H1 (cell line): ENCODE results near the gene ZDHHC9. TPM values are rescaled to one million over a fixed set of nuclear protein-coding genes. Genes with fewer than 3 reads are reported as not detected.

Source experiments
- CTCF ChIA-PET: fragments of 300-600 bp; sonication (Branson Sonifier 250); formaldehyde crosslinking; loops from one replicate; lab custom pipeline; 2021; ENCODE audit not compliant: partially characterized antibody; lab: Charles Lee
- POLR2A ChIA-PET: fragments of 300-600 bp; sonication (Branson Sonifier 250); formaldehyde crosslinking; loops from one replicate; lab custom pipeline; 2021; ENCODE audit warnings: inconsistent platforms; ENCODE audit not compliant: partially characterized antibody; lab: Charles Lee
- DNase-seq, 2 experiments: peaks; one replicate each; pipeline versions ENCODE4 v3.0.0 to v3.0.0-alpha.2; 2010 to 2022; ENCODE audit warnings: low spot score in 2 of 2, low read depth in 1 of 2, mixed read lengths in 1 of 2
- FAIRE-seq: peaks from 2 replicates; lab custom pipeline; 2011; peaks lifted over from hg19 to GRCh38; lab: Jason Lieb, UNC
- H2AFZ ChIP-seq: 2 replicates; pipeline ENCODE4 v1.8.1; 2012; ENCODE audit warnings: low read length, inconsistent platforms
- H2AK5ac ChIP-seq: 2 replicates; pipeline ENCODE4 v1.6.1; 2013; ENCODE audit warnings: low read depth, low read length
- H2BK120ac ChIP-seq: replicated peaks from 2 replicates; pipeline ENCODE3; 2013; ENCODE audit warnings: low read depth, low read length, inconsistent platforms
- H2BK12ac ChIP-seq: 2 replicates; pipeline ENCODE4 v1.6.1; 2013; ENCODE audit warnings: low read depth, low read length
- H2BK15ac ChIP-seq: 2 replicates; pipeline ENCODE4 v1.6.1; 2013; ENCODE audit warnings: low read length
- H2BK20ac ChIP-seq: 2 replicates; pipeline ENCODE4 v1.6.1; 2013; ENCODE audit warnings: low read length
- H2BK5ac ChIP-seq: 2 replicates; pipeline ENCODE4 v1.6.1; 2013; ENCODE audit warnings: low read depth, low read length
- H3K14ac ChIP-seq: 2 replicates; pipeline ENCODE4 v1.6.1; 2013; ENCODE audit warnings: inconsistent platforms; ENCODE audit not compliant: insufficient read length
- H3K18ac ChIP-seq: 2 replicates; pipeline ENCODE4 v1.6.1; 2013; ENCODE audit warnings: low read length; ENCODE audit errors: extremely low read depth
- H3K23ac ChIP-seq: 2 replicates; pipeline ENCODE4 v1.6.1; 2013; ENCODE audit warnings: inconsistent platforms; ENCODE audit not compliant: insufficient read length
- H3K23me2 ChIP-seq: 2 replicates; pipeline ENCODE4 v1.6.1; 2013; ENCODE audit warnings: low read depth, low read length
- H3K27ac ChIP-seq: 2 replicates; pipeline ENCODE4 v1.6.1; 2011; ENCODE audit warnings: low read depth, low read length, inconsistent platforms
- H3K27me3 ChIP-seq, 4 experiments: replicated peaks in 1 of 4; 1 replicate in 1 of 4; 2 replicates in 3 of 4; pipeline versions ENCODE4 v1.6.1 to v1.8.1; 2011 to 2013; ENCODE audit warnings: low read length in 3 of 4, mild to moderate bottlenecking in 3 of 4, inconsistent platforms in 2 of 4, mixed read lengths in 2 of 4, moderate library complexity in 1 of 4; ENCODE audit not compliant: control insufficient read depth in 3 of 4, insufficient read depth in 3 of 4; ENCODE audit errors: extremely low read depth in 1 of 4
- H3K36me3 ChIP-seq, 4 experiments: 2 replicates each; pipeline versions ENCODE4 v1.6.1 to v1.8.1; 2011 to 2013; ENCODE audit warnings: mild to moderate bottlenecking in 4 of 4, low read length in 3 of 4, moderate library complexity in 2 of 4, control low read depth in 1 of 4, inconsistent platforms in 1 of 4; ENCODE audit not compliant: insufficient read depth in 4 of 4, control insufficient read depth in 2 of 4
- H3K4ac ChIP-seq: replicated peaks from 2 replicates; pipeline ENCODE3; 2013; ENCODE audit warnings: low read length, low read depth, mixed read lengths, inconsistent platforms; ENCODE audit not compliant: insufficient read length
- H3K4me1 ChIP-seq, 4 experiments: replicated peaks in 1 of 4; 1 replicate in 1 of 4; 2 replicates in 3 of 4; pipeline versions ENCODE4 v1.6.1 to v1.8.1; 2011 to 2013; ENCODE audit warnings: low read length in 3 of 4, inconsistent platforms in 2 of 4, mixed read lengths in 1 of 4; ENCODE audit not compliant: insufficient read depth in 4 of 4, control insufficient read depth in 3 of 4
- H3K4me2 ChIP-seq, 2 experiments: 2 replicates each; pipeline versions ENCODE4 v1.6.1 to v1.8.1; 2011 to 2013; ENCODE audit warnings: low read depth in 2 of 2, low read length in 2 of 2, control low read depth in 1 of 2, inconsistent platforms in 1 of 2, mild to moderate bottlenecking in 1 of 2; ENCODE audit not compliant: insufficient read depth in 1 of 2
- H3K4me3 ChIP-seq, 4 experiments: fragments of 200-600, 300-600 bp in 1 of 4; sonication (generic), shearing (Covaris generic), sonication (Bioruptor Twin) in 1 of 4; 2 replicates each; pipeline versions ENCODE4 v1.5.1 to v1.8.1; 2011 to 2016; ENCODE audit warnings: low read length in 4 of 4, low read depth in 3 of 4, control low read depth in 2 of 4, inconsistent platforms in 2 of 4, mild to moderate bottlenecking in 2 of 4, mixed read lengths in 1 of 4, moderate library complexity in 1 of 4; ENCODE audit not compliant: insufficient read depth in 2 of 4; ENCODE audit errors: extremely low read depth in 1 of 4
- H3K56ac ChIP-seq: replicated peaks from 2 replicates; pipeline ENCODE3; 2013; ENCODE audit warnings: low read depth, mild to moderate bottlenecking, mixed read lengths, low read length, inconsistent platforms; ENCODE audit not compliant: insufficient read length
- H3K79me1 ChIP-seq: 2 replicates; pipeline ENCODE4 v1.6.1; 2013; ENCODE audit warnings: low read depth, low read length, control low read depth
- H3K79me2 ChIP-seq, 2 experiments: 2 replicates each; pipeline versions ENCODE4 v1.6.1 to v1.8.1; 2012 to 2013; ENCODE audit warnings: low read length in 2 of 2, mild to moderate bottlenecking in 2 of 2, inconsistent platforms in 1 of 2; ENCODE audit not compliant: insufficient read depth in 2 of 2, control insufficient read depth in 1 of 2
- H3K9ac ChIP-seq, 4 experiments: replicated peaks in 1 of 4; 1 replicate in 1 of 4; 2 replicates in 3 of 4; pipeline versions ENCODE4 v1.6.1 to v1.8.1; 2011 to 2013; ENCODE audit warnings: low read depth in 3 of 4, low read length in 3 of 4, control low read depth in 2 of 4, mild to moderate bottlenecking in 2 of 4, moderate library complexity in 2 of 4, inconsistent platforms in 1 of 4; ENCODE audit errors: extremely low read depth in 1 of 4
- H3K9me3 ChIP-seq, 2 experiments: 2 replicates each; pipeline versions ENCODE4 v1.6.1 to v1.8.1; 2012 to 2013; ENCODE audit warnings: mild to moderate bottlenecking in 2 of 2, moderate library complexity in 2 of 2, control low read depth in 1 of 2, inconsistent platforms in 1 of 2, low read depth in 1 of 2, low read length in 1 of 2, mixed read lengths in 1 of 2; ENCODE audit not compliant: insufficient read depth in 2 of 2
- H4K20me1 ChIP-seq, 2 experiments: replicated peaks in 1 of 2; 2 replicates each; pipeline versions ENCODE3 to v1.8.1; 2011 to 2013; ENCODE audit warnings: inconsistent platforms in 2 of 2, low read length in 2 of 2, mild to moderate bottlenecking in 1 of 2; ENCODE audit not compliant: insufficient read depth in 2 of 2, control insufficient read depth in 1 of 2
- H4K5ac ChIP-seq: 2 replicates; pipeline ENCODE4 v1.6.1; 2013; ENCODE audit warnings: low read length, low read depth, mixed read lengths, inconsistent platforms; ENCODE audit not compliant: insufficient read length
- H4K8ac ChIP-seq: 2 replicates; pipeline ENCODE4 v1.8.0; 2013; ENCODE audit warnings: mild to moderate bottlenecking, moderate library complexity, low read length, inconsistent platforms; ENCODE audit not compliant: insufficient read depth; ENCODE audit errors: extremely low read depth
- H4K91ac ChIP-seq: replicated peaks from 2 replicates; pipeline ENCODE3; 2013; ENCODE audit warnings: low read length, mixed read lengths, inconsistent platforms; ENCODE audit not compliant: insufficient read length
- BACH1 ChIP-seq: IDR thresholded peaks from 2 replicates; pipeline ENCODE4 v1.6.1; 2012; ENCODE audit warnings: low read length, improper control_type of control experiment
- EZH2 ChIP-seq: fragments of 200-600 bp; sonication (generic); IDR thresholded peaks from 2 replicates; pipeline ENCODE4 v1.7.1; 2012; ENCODE audit warnings: low read depth, mild to moderate bottlenecking, moderate library complexity, low read length, inconsistent platforms; ENCODE audit not compliant: severe bottlenecking
- HDAC2 ChIP-seq, 2 experiments: fragments of 300-600 bp in 1 of 2; sonication (generic) in 1 of 2; IDR thresholded peaks; 2 replicates each; pipeline ENCODE4 v1.6.1; 2011 to 2012; ENCODE audit warnings: low read depth in 2 of 2, low read length in 2 of 2, mild to moderate bottlenecking in 2 of 2, moderate library complexity in 2 of 2, borderline replicate concordance in 1 of 2, inconsistent platforms in 1 of 2
- HDAC6 ChIP-seq: IDR thresholded peaks from one replicate; pipeline ENCODE4 v1.7.1; 2012; ENCODE audit warnings: low read depth, mild to moderate bottlenecking, inconsistent platforms, low read length, moderate library complexity
- JUN ChIP-seq: IDR thresholded peaks from 2 replicates; pipeline ENCODE4 v1.6.1; 2011; ENCODE audit warnings: low read depth, mild to moderate bottlenecking, improper control_type of control experiment, low read length
- KDM4A ChIP-seq: IDR thresholded peaks from one replicate; pipeline ENCODE4 v1.7.1; 2012; ENCODE audit warnings: low read depth, mild to moderate bottlenecking, moderate library complexity, low read length, inconsistent platforms; ENCODE audit not compliant: severe bottlenecking
- MAFK ChIP-seq: IDR thresholded peaks from 2 replicates; pipeline ENCODE4 v1.6.1; 2012; ENCODE audit warnings: low read depth, mild to moderate bottlenecking, improper control_type of control experiment, low read length
- NANOG ChIP-seq: IDR thresholded peaks from 2 replicates; pipeline ENCODE4 v1.6.1; 2011; ENCODE audit warnings: low read length, low read depth, mild to moderate bottlenecking, inconsistent platforms; ENCODE audit not compliant: insufficient read depth, poor library complexity, severe bottlenecking
- SP2 ChIP-seq: IDR thresholded peaks from 2 replicates; pipeline ENCODE4 v1.6.1; 2012; ENCODE audit warnings: mild to moderate bottlenecking, low read length, inconsistent platforms
- TBP ChIP-seq: IDR thresholded peaks from 2 replicates; pipeline ENCODE4 v1.6.1; 2011; ENCODE audit warnings: low read depth, low read length, improper control_type of control experiment
- YY1 ChIP-seq: IDR thresholded peaks from 2 replicates; pipeline ENCODE4 v1.6.1; 2011; ENCODE audit warnings: low read depth, mild to moderate bottlenecking, low read length
- WGBS, 2 experiments: shearing (Covaris generic) in 1 of 2; methylation state at CpG; one replicate each; pipeline versions ENCODE4 v1.1.6 to v1.1.7; 2013 to 2015; ENCODE audit warnings: low lambda C conversion rate in 2 of 2, mixed read lengths in 2 of 2, inconsistent platforms in 1 of 2, low coverage in 1 of 2, missing lambda C conversion rate in 1 of 2; ENCODE audit not compliant: insufficient replicate concordance in 2 of 2, insufficient coverage in 1 of 2, insufficient read length in 1 of 2; ENCODE audit errors: extremely low coverage in 1 of 2, missing lambda C conversion rate in 1 of 2; 5-methylcytosine and 5-hydroxymethylcytosine counted together
- polyA plus RNA-seq, 7 experiments: library from polyadenylated mRNA; depleted of rRNA in 3 of 7; stranded (reverse) in 5 of 7; unstranded in 2 of 7; fragments of >200 nt in 5 of 7; fragments of 200-250 nt in 2 of 7; gene quantifications; 1 replicate in 5 of 7; 2 replicates in 1 of 7; 4 replicates in 1 of 7; pipeline versions ENCODE4 v1.2.1 to v1.2.3, GENCODE V29; 2011 to 2013; ENCODE audit warnings: missing spikeins in 2 of 7, mixed read lengths in 2 of 7
- total RNA-seq: library from RNA; stranded (reverse); fragmentation: NEBNext Ultra II Directional; extraction: Animal tissue kit (Norgen Biotek cat#: 25700); gene quantifications from 2 replicates; pipeline ENCODE4 v1.2.1, GENCODE V29; 2021
- TF ChIP-seq, protein P1 (sequence below): IDR thresholded peaks from 2 replicates; pipeline ENCODE4 v1.6.1; 2011; ENCODE audit warnings: low read depth, mild to moderate bottlenecking, low read length; ENCODE audit not compliant: insufficient read depth
- TF ChIP-seq, protein P2 (sequence below): IDR thresholded peaks from 2 replicates; pipeline ENCODE4 v1.6.1; 2012; ENCODE audit warnings: inconsistent platforms

ZDHHC9 gene
- total and polyA plus RNA-seq, 2 of the 8 experiments (the other 6 are each of a cell fraction or from before 2014, with no cell fraction given) = 18.1 to 28.3 TPM

DNA sequence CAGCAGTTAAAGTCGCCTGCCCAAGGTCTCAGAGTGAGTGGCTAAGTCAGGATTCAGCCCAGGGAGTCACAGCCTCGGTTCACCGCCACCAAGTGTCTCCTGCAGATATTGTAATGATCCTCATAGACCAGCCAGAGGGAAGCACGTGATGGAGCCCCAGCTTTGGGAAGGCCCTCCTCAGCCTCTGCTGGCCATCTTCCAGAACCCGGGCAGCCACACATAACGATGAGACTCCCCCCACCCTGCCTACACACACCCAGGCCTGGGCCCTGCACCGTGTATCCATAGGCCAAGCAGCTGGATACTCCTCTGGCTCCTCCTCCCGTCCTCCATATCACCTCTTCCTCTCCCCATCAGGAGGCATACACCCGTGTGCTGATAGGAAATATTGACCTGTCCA, 83.5 kb downstream of the ZDHHC9 start:
- H3K9ac ChIP-seq = no peak overlapping the region
- POLR2A ChIA-PET = no interaction called here

More for the DNA sequence above, 83.5 kb downstream of the ZDHHC9 start:
- H3K18ac ChIP-seq = no peak overlapping the region
- no peaks in the 10 kb centered on the region for H3K4me1 ChIP-seq
- no peak overlapping the region for H3K4me3 ChIP-seq
- no peak overlapping the region for H3K56ac ChIP-seq
- no peaks in the 10 kb centered on the region for H3K27me3 ChIP-seq
- H4K5ac ChIP-seq = no peak overlapping the region
- H3K4ac ChIP-seq = no peak overlapping the region
- no peak overlapping the region for H3K23ac ChIP-seq
- H3K23me2 ChIP-seq = no peaks in the 10 kb centered on the region
- no peak overlapping the region for H4K91ac ChIP-seq
- WGBS, 2 experiments = 95% methylated on average over 8 of the region's 9 CpGs; no CpG with 5 or more reads in 1 of the 2 experiments
- no peak overlapping the region for H2BK12ac ChIP-seq
- no peak overlapping the region for H4K8ac ChIP-seq
- no peak overlapping the region for H2BK15ac ChIP-seq
- no peaks in the 10 kb centered on the region for H3K79me1 ChIP-seq
- CTCF ChIA-PET = interaction anchor here (0.8 to 1.4 kb wide), 5 partner anchors 12 to 197 kb away, joined by 3 to 7 read pairs (median 4); no protein-coding TSS in a partner anchor
- no peaks in the 10 kb centered on the region for H4K20me1 ChIP-seq
- no peak for FAIRE-seq
- H3K14ac ChIP-seq = no peak overlapping the region
- TF ChIP-seq, protein P1, sequence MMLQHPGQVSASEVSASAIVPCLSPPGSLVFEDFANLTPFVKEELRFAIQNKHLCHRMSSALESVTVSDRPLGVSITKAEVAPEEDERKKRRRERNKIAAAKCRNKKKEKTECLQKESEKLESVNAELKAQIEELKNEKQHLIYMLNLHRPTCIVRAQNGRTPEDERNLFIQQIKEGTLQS = no peak
- TF ChIP-seq BACH1 (no peak), NANOG (no peak), HDAC2 (IDR thresholded peaks at IDR 0.05; ENCODE audit: borderline replicate concordance in 1 of 2, low read depth in 2 of 2, low read length in 2 of 2) (no peak), SP2 (no peak), MAFK (no peak), YY1 (no peak), TBP (no peak), HDAC6 (no peak), KDM4A (no peak), EZH2 (no peak), JUN (no peak)
- TF ChIP-seq, protein P2, sequence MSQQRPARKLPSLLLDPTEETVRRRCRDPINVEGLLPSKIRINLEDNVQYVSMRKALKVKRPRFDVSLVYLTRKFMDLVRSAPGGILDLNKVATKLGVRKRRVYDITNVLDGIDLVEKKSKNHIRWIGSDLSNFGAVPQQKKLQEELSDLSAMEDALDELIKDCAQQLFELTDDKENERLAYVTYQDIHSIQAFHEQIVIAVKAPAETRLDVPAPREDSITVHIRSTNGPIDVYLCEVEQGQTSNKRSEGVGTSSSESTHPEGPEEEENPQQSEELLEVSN = no peak
- H3K4me2 ChIP-seq = no peak overlapping the region
- no peak overlapping the region for H2AFZ ChIP-seq
- DNase-seq = no peak
- H2AK5ac ChIP-seq = no peak overlapping the region
- no peaks in the 10 kb centered on the region for H3K79me2 ChIP-seq
- H3K27ac ChIP-seq = no peak overlapping the region
- H2BK120ac ChIP-seq = no peak overlapping the region
- no peak overlapping the region for H2BK5ac ChIP-seq
- H3K9me3 ChIP-seq = no peaks in the 10 kb centered on the region
- H2BK20ac ChIP-seq = no peak overlapping the region
- H3K36me3 ChIP-seq = no peaks in the 10 kb centered on the region
